Measurements from ENCODE around the gene CNBP. TPM values are rescaled to one million over a fixed set of nuclear protein-coding genes. Genes with fewer than 3 reads are reported as not detected.

The CNBP gene
- total and polyA plus RNA-seq, 10 of the 15 experiments (the other 5 are each of a cell fraction or from before 2014, with no cell fraction given): 300 to 719 (median 439) TPM

DNA sequence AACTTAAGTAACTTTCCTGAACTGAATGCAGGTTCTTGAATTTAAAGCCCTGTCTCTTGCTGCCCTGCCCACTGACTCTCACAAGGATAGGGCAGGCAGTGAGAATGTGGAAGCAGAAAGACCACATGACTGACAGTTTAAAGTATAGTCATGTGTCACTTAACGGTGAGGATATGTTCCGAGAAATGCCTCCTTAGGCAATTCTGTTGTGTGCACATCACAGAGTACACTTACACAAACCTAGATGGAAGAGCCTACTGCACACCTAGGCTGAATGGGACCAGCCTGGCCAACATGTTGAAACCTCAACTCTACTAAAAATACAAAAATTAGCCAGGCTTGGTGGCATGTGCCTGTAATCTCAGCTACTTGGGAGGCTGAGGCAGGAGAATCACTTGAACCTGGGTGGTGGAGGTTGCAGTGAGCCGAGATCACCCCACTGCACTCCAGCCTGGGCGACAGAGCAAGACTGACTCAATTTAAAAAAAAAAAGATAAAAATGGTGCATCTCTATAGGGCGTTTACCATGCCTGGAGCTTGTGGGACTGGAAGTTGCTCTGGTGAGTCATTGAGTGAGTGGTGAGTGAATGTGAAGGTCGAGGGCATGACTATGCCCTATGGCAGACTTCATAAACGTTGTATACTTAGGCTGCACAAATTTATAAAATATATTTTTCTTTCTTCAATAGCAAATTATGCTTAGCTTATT is 46.8 kb upstream of the CNBP start:
- intact Hi-C loops (cut with micrococcal nuclease; ENCODE audit: unreplicated experiment): no loop called here
- no peak overlapping the region for H3K4me3 ChIP-seq
- no peaks in the 10 kb centered on the region for H4K20me1 ChIP-seq (ENCODE audit: control insufficient read depth, insufficient read depth)
- ChIA-PET POLR2A (interaction anchor here (0.7 to 1.5 kb wide), 2 partner anchors 45 to 1447 kb away, joined by 3 to 4 read pairs; no protein-coding TSS in a partner anchor), SMC1A (ENCODE audit: uncharacterized antibody, unreplicated experiment) (interaction anchor here (1.2 kb wide), 1 partner anchor 177 kb away, joined by 3 read pairs; no protein-coding TSS in a partner anchor), RAD21 (ENCODE audit: unreplicated experiment) (interaction anchor here (0.6 to 1.5 kb wide), 2 partner anchors 16 to 177 kb away, joined by 3 to 5 read pairs; no protein-coding TSS in a partner anchor), CTCF (interaction anchor here (1.2 to 2.5 kb wide), 3 partner anchors 15 to 260 kb away, joined by 5 to 12 read pairs (median 6); no protein-coding TSS in a partner anchor)
- FAIRE-seq (no peak), ATAC-seq (peak; percentile 52), DNase-seq (ENCODE audit: low read depth, low spot score) (no peak)
- no peaks in the 10 kb centered on the region for H3K36me3 ChIP-seq (ENCODE audit: control insufficient read depth in 2 of 2, insufficient read depth in 2 of 2, low read length in 1 of 2)
- no peak overlapping the region for H3K27ac ChIP-seq (ENCODE audit: control insufficient read depth, insufficient read depth)
- in situ Hi-C loops (cut with MboI): no loop called here
- H3K4me1 ChIP-seq (ENCODE audit: control insufficient read depth, insufficient read depth, low read length): peaks cover 7% of the 10 kb centered on the region
- H3K4me2 ChIP-seq (ENCODE audit: control insufficient read depth, insufficient read depth): no peak overlapping the region
- no peaks in the 10 kb centered on the region for H3K27me3 ChIP-seq (replicated peaks in 1 of 2; ENCODE audit: control insufficient read depth in 2 of 2, insufficient read depth in 2 of 2, low read length in 1 of 2)
- H3K9me3 ChIP-seq (replicated peaks; ENCODE audit: control insufficient read depth, insufficient read depth, low read length): no peaks in the 10 kb centered on the region
- no peak for TF ChIP-seq RFX5 (IDR thresholded peaks at IDR 0.05; ENCODE audit: low read depth, low read length)
- TF ChIP-seq, protein P1, sequence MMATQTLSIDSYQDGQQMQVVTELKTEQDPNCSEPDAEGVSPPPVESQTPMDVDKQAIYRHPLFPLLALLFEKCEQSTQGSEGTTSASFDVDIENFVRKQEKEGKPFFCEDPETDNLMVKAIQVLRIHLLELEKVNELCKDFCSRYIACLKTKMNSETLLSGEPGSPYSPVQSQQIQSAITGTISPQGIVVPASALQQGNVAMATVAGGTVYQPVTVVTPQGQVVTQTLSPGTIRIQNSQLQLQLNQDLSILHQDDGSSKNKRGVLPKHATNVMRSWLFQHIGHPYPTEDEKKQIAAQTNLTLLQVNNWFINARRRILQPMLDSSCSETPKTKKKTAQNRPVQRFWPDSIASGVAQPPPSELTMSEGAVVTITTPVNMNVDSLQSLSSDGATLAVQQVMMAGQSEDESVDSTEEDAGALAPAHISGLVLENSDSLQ (IDR thresholded peaks at IDR 0.05): peak; percentile 18; the same call in 1 of the 2 replicates
- H3K79me2 ChIP-seq (ENCODE audit: control insufficient read depth, insufficient read depth, low read length): no peaks in the 10 kb centered on the region
- H2AFZ ChIP-seq (ENCODE audit: control insufficient read depth, low read depth, low read length): no peak overlapping the region
- 13% methylated on average over 7 of the region's 7 CpGs for WGBS (ENCODE audit: insufficient coverage, insufficient replicate concordance, low lambda C conversion rate, missing lambda C conversion rate)
- BruUV-seq (replicated peaks): no TSS peak
- H3K9ac ChIP-seq (ENCODE audit: control insufficient read depth, insufficient read depth, low read length): no peak overlapping the region

DNA sequence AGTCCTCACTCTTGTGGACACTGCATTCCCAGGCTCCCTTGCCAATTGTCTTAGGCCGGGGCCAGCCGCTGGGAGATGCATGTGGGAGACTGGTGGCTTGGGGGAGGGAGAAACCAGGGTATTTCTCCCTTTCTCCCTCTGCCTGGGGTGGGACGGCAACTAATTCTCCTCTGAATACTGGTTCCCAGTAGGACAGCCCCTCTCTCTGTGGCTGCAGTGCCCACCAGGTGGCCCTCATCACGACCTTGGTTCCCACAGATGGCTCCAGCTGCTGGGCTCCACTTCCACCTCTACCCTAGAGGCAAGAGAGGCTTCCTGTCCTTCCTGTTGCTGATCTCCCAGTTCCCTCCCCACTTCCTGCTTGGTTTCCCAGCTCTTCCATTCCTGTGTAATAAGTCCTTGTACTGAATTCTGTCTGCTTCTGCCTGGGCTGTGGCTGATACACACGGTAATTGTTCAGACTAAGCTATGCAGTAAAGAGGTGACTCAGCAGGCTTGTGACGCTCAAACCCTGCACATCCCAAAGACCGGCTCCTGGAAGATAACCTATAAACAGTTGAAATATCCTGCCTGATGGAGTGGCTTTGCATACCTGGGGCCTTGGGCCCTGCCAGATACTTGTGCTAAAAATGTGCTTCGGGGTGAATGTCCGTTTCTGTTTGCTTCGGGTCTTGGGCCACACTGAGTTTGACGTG is 45.3 kb upstream of the CNBP start:
- Histone ChIP-seq H3K27me3 (replicated peaks in 1 of 2; ENCODE audit: control insufficient read depth in 2 of 2, insufficient read depth in 2 of 2, low read length in 1 of 2) (no peaks in the 10 kb centered on the region), H3K27ac (ENCODE audit: control insufficient read depth, insufficient read depth) (no peak overlapping the region), H3K9me3 (replicated peaks; ENCODE audit: control insufficient read depth, insufficient read depth, low read length) (no peaks in the 10 kb centered on the region), H3K79me2 (ENCODE audit: control insufficient read depth, insufficient read depth, low read length) (no peaks in the 10 kb centered on the region), H3K4me1 (ENCODE audit: control insufficient read depth, insufficient read depth, low read length) (no peaks in the 10 kb centered on the region; the same call in 1 of the 2 replicates), H3K9ac (ENCODE audit: control insufficient read depth, insufficient read depth, low read length) (no peak overlapping the region), H3K4me3 (no peak overlapping the region), H3K36me3 (ENCODE audit: control insufficient read depth in 2 of 2, insufficient read depth in 2 of 2, low read length in 1 of 2) (no peaks in the 10 kb centered on the region), H4K20me1 (ENCODE audit: control insufficient read depth, insufficient read depth) (no peaks in the 10 kb centered on the region), H2AFZ (ENCODE audit: control insufficient read depth, low read depth, low read length) (no peak overlapping the region), H3K4me2 (ENCODE audit: control insufficient read depth, insufficient read depth) (no peak overlapping the region)
- DNase-seq (ENCODE audit: low read depth, low spot score) (no peak), FAIRE-seq (no peak), ATAC-seq (no peak)
- intact Hi-C loops (cut with micrococcal nuclease; ENCODE audit: unreplicated experiment): no loop called here
- ChIA-PET CTCF (no interaction called here), SMC1A (ENCODE audit: uncharacterized antibody, unreplicated experiment) (interaction anchor here (1.1 kb wide), 1 partner anchor 175 kb away, joined by 3 read pairs; no protein-coding TSS in a partner anchor), POLR2A (interaction anchor here (1.2 to 1.5 kb wide), 2 partner anchors 10 to 44 kb away, joined by 3 to 4 read pairs; no protein-coding TSS in a partner anchor), RAD21 (ENCODE audit: unreplicated experiment) (interaction anchor here (1.2 kb wide), 1 partner anchor 17 kb away, joined by 3 read pairs; no protein-coding TSS in a partner anchor)
- 58% methylated on average over 10 of the region's 11 CpGs for WGBS (ENCODE audit: insufficient coverage, insufficient replicate concordance, low lambda C conversion rate, missing lambda C conversion rate)
- in situ Hi-C loops (cut with MboI): no loop called here
- BruUV-seq (replicated peaks): no TSS peak
- TF ChIP-seq, protein P2, sequence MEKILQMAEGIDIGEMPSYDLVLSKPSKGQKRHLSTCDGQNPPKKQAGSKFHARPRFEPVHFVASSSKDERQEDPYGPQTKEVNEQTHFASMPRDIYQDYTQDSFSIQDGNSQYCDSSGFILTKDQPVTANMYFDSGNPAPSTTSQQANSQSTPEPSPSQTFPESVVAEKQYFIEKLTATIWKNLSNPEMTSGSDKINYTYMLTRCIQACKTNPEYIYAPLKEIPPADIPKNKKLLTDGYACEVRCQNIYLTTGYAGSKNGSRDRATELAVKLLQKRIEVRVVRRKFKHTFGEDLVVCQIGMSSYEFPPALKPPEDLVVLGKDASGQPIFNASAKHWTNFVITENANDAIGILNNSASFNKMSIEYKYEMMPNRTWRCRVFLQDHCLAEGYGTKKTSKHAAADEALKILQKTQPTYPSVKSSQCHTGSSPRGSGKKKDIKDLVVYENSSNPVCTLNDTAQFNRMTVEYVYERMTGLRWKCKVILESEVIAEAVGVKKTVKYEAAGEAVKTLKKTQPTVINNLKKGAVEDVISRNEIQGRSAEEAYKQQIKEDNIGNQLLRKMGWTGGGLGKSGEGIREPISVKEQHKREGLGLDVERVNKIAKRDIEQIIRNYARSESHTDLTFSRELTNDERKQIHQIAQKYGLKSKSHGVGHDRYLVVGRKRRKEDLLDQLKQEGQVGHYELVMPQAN (conservative IDR thresholded peaks at IDR 0.05): no peak
- TF ChIP-seq CHD1 (IDR thresholded peaks at IDR 0.05; ENCODE audit: low read depth, low read length): no peak
- TF ChIP-seq SRF (IDR thresholded peaks at IDR 0.05; ENCODE audit: low read depth in 2 of 2, low read length in 2 of 2): no peak
- TF ChIP-seq, protein P1 (IDR thresholded peaks at IDR 0.05): no peak
- TF ChIP-seq YBX1 (IDR thresholded peaks at IDR 0.05): no peak
- TF ChIP-seq IKZF1 (conservative IDR thresholded peaks at IDR 0.05): no peak
- no peak for TF ChIP-seq FOXK2 (IDR thresholded peaks at IDR 0.05)
- TF ChIP-seq, protein P3, sequence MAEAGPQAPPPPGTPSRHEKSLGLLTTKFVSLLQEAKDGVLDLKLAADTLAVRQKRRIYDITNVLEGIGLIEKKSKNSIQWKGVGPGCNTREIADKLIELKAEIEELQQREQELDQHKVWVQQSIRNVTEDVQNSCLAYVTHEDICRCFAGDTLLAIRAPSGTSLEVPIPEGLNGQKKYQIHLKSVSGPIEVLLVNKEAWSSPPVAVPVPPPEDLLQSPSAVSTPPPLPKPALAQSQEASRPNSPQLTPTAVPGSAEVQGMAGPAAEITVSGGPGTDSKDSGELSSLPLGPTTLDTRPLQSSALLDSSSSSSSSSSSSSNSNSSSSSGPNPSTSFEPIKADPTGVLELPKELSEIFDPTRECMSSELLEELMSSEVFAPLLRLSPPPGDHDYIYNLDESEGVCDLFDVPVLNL (IDR thresholded peaks at IDR 0.05; ENCODE audit: low read depth, low read length): no peak

Measured in GM12878 (cell line).